Activated CD4-positive, alpha-beta memory T cell treated with anti-CD3 and anti-CD28 coated beads for 36 hours (primary cell): Measurements from ENCODE around the gene HTR3A. TPM values are rescaled to one million over a fixed set of nuclear protein-coding genes. Genes with fewer than 3 reads are reported as not detected.

ENCODE experiments used
- CTCF ChIA-PET: fragments of 350-600 bp; sonication (Branson Sonifier 250); formaldehyde crosslinking; loops from one replicate; lab custom pipeline; 2021; ENCODE audit warnings: antibody characterized with exemption, inconsistent platforms; lab: Charles Lee
- POLR2A ChIA-PET: fragments of 350-600 bp; sonication (Branson Sonifier 250); formaldehyde crosslinking; loops from one replicate; lab custom pipeline; 2021; ENCODE audit warnings: antibody characterized with exemption; lab: Charles Lee
- DNase-seq: peaks from one replicate; pipeline ENCODE4 v3.0.0-alpha.2; 2020
- H3K27ac Mint-ChIP-seq: one replicate; pipeline ENCODE4 v1.8.0; 2021; ENCODE audit warnings: mixed read lengths
- H3K27me3 Mint-ChIP-seq: one replicate; pipeline ENCODE4 v1.8.0; 2021; ENCODE audit warnings: mixed read lengths
- H3K36me3 Mint-ChIP-seq: one replicate; pipeline ENCODE4 v1.8.0; 2021; ENCODE audit warnings: mixed read lengths
- H3K4me1 Mint-ChIP-seq: one replicate; pipeline ENCODE4 v1.8.0; 2021; ENCODE audit warnings: low read depth, mixed read lengths
- H3K4me3 Mint-ChIP-seq: one replicate; pipeline ENCODE4 v1.8.0; 2021; ENCODE audit warnings: mild to moderate bottlenecking, mixed read lengths
- H3K9me3 Mint-ChIP-seq: one replicate; pipeline ENCODE4 v1.8.0; 2021; ENCODE audit warnings: mixed read lengths
- intact Hi-C: fragments of 100-400 bp; cut with micrococcal nuclease; formaldehyde crosslinking; loops from one replicate; pipeline ENCODE4 v1.15.1; 2023
- total RNA-seq, 2 experiments: library from RNA; stranded (reverse); gene quantifications; one replicate each; pipeline ENCODE4 v1.2.3, GENCODE V29; 2021

The HTR3A gene
- total RNA-seq, 2 experiments from 2014 or later, result not detected

DNA sequence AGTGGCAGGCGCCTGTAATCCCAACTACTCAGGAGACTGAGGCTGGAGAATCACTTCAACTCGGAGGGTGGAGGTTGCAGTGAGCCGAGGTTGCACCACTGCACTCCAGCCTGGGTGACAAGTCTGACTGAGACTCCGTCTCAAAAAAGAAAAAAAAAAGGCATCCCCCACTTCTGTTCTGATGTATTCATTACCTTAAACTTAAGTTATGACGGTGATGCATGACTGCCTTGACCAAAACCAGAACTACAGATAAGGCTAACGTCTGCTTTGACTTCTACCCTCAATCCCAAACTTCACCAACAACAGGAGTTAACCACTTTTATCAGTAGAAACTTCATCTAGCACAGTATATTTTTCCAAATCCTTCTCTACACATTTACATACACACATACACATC lies 9.9 kb downstream of the HTR3A start:
- Mint-ChIP-seq H3K9me3 (no peaks in the 10 kb centered on the region), H3K27me3 (peaks cover 14% of the 10 kb centered on the region), H3K4me3 (no peak overlapping the region), H3K4me1 (no peaks in the 10 kb centered on the region), H3K27ac (no peak overlapping the region), H3K36me3 (no peaks in the 10 kb centered on the region)
- intact Hi-C loops, result no loop called here
- ChIA-PET POLR2A (no interaction called here), CTCF (interaction anchor here (0.7 kb wide), 1 partner anchor 179 kb away, joined by 4 read pairs; no protein-coding TSS in a partner anchor)
- DNase-seq, result no peak

DNA sequence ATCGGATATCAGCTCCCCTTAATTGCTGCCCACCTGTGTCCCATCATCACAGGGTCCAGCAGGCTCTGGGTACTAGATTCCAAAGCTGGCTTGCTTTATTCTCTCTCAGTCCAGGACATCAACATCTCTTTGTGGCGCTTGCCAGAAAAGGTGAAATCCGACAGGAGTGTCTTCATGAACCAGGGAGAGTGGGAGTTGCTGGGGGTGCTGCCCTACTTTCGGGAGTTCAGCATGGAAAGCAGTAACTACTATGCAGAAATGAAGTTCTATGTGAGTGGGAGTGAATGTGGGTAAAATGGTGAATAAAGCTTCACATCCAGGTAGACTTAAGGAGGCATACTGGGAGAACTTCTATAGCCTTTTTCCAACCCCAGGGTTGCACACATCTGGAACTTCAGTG lies 11.0 kb downstream of the HTR3A start:
- Mint-ChIP-seq H3K36me3 (no peaks in the 10 kb centered on the region), H3K4me1 (no peaks in the 10 kb centered on the region), H3K27me3 (peaks cover 14% of the 10 kb centered on the region), H3K9me3 (no peaks in the 10 kb centered on the region), H3K27ac (no peak overlapping the region), H3K4me3 (no peak overlapping the region)
- ChIA-PET CTCF (interaction anchor here (1.2 kb wide), 1 partner anchor 275 kb away, joined by 6 read pairs; no protein-coding TSS in a partner anchor), POLR2A (no interaction called here)
- intact Hi-C loops, result no loop called here
- DNase-seq, result no peak

- no peaks in the 10 kb centered on the region for H3K36me3 Mint-ChIP-seq
- H3K9me3 Mint-ChIP-seq, result no peaks in the 10 kb centered on the region
- H3K4me3 Mint-ChIP-seq, result no peak overlapping the region
- no peaks in the 10 kb centered on the region for H3K4me1 Mint-ChIP-seq
- no peak for DNase-seq
- POLR2A ChIA-PET, result no interaction called here
- no peak overlapping the region for H3K27ac Mint-ChIP-seq
- intact Hi-C loops, result no loop called here
- CTCF ChIA-PET, result interaction anchor here (1.2 to 2.0 kb wide), 2 partner anchors 275 kb away, joined by 6 to 8 read pairs; no protein-coding TSS in a partner anchor
- peaks cover 18% of the 10 kb centered on the region for H3K27me3 Mint-ChIP-seq
These were observed 11.6 kb downstream of the HTR3A start for GRCh38 chr11:113986351-113987140.

GRCh38 chr11:113989381-113989780 lies 14.5 kb downstream of the HTR3A start:
- H3K27me3 Mint-ChIP-seq, result peaks cover 29% of the 10 kb centered on the region
- CTCF ChIA-PET, result interaction anchor here (0.7 to 7.0 kb wide), 2 partner anchors 272 to 374 kb away, joined by 3 to 228 read pairs; no protein-coding TSS in a partner anchor
- no peaks in the 10 kb centered on the region for H3K36me3 Mint-ChIP-seq
- no peaks in the 10 kb centered on the region for H3K4me1 Mint-ChIP-seq
- intact Hi-C loops, result no loop called here
- no peak for DNase-seq
- no peaks in the 10 kb centered on the region for H3K9me3 Mint-ChIP-seq
- POLR2A ChIA-PET, result no interaction called here
- H3K27ac Mint-ChIP-seq, result no peak overlapping the region
- H3K4me3 Mint-ChIP-seq, result no peak overlapping the region

DNA sequence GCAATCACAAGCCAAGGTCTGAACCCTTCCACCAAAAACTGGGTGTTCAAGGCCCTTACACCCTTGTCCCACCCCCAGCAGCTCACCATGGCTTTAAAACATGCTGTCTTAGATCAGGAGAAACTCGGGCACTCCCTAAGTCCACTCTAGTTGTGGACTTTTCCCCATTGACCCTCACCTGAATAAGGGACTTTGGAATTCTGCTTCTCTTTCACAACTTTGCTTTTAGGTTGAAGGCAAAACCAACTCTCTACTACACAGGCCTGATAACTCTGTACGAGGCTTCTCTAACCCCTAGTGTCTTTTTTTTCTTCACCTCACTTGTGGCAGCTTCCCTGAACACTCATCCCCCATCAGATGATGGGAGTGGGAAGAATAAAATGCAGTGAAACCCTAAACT lies 15.0 kb downstream of the HTR3A start:
- ChIA-PET POLR2A (no interaction called here), CTCF (interaction anchor here (0.7 to 7.0 kb wide), 2 partner anchors 272 to 374 kb away, joined by 3 to 228 read pairs; no protein-coding TSS in a partner anchor)
- Mint-ChIP-seq H3K27ac (no peak overlapping the region), H3K4me1 (no peaks in the 10 kb centered on the region), H3K9me3 (no peaks in the 10 kb centered on the region), H3K4me3 (no peak overlapping the region), H3K36me3 (no peaks in the 10 kb centered on the region), H3K27me3 (peaks cover 27% of the 10 kb centered on the region)
- no peak for DNase-seq
- intact Hi-C loops, result no loop called here

- DNase-seq, result peak; percentile 23
- POLR2A ChIA-PET, result no interaction called here
- Mint-ChIP-seq H3K27ac (no peak overlapping the region), H3K27me3 (peaks cover 21% of the 10 kb centered on the region), H3K4me3 (no peak overlapping the region), H3K4me1 (no peaks in the 10 kb centered on the region), H3K9me3 (no peaks in the 10 kb centered on the region), H3K36me3 (no peaks in the 10 kb centered on the region)
- CTCF ChIA-PET, result interaction anchor here (7.0 kb wide), 1 partner anchor 271 kb away, joined by 228 read pairs; no protein-coding TSS in a partner anchor
- intact Hi-C loops, result no loop called here
These were observed 16.3 kb downstream of the HTR3A start for GRCh38 chr11:113991170-113991569.

- POLR2A ChIA-PET, result no interaction called here
- Mint-ChIP-seq H3K9me3 (no peaks in the 10 kb centered on the region), H3K36me3 (no peaks in the 10 kb centered on the region), H3K27ac (no peak overlapping the region), H3K4me3 (no peak overlapping the region), H3K4me1 (no peaks in the 10 kb centered on the region), H3K27me3 (peaks cover 21% of the 10 kb centered on the region)
- CTCF ChIA-PET, result interaction anchor here (1.3 to 7.0 kb wide), 2 partner anchors 191 to 270 kb away, joined by 4 to 228 read pairs; no protein-coding TSS in a partner anchor
- intact Hi-C loops, result no loop called here
- DNase-seq, result no peak
These were observed 17.0 kb downstream of the HTR3A start for GRCh38 chr11:113991718-113992458.

DNA sequence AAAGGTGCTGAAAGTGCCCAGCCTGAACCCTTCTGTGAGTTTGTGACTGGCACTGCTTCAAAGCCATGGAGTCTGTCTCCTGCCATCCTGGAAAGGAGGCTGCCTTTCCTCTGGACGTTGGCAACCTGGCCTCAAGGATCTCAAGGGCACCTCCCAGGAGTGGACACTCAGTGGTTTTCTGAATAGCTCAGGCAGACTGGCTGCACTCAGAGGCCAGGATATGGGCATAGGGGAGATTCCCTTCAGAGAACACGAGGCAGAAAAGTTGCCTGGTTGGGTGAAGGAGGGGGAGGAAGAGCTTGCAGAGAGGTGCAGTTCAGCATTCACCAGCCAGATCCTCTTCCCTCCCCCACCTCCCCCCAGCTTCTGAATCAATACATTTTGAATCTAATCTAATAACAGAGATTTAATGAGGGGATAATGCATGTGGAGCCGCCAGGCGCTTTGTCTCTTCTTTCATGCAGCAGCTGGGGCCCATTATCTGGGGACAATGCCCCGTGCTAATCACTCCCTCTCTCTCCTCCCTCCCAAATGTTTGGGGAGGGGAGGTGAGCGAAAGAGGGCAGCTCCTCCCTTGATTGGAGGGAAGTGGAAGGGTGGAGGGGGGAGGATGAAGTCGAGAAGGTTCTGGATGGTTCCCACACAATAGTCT lies 17.7 kb downstream of the HTR3A start:
- no peak for DNase-seq
- Mint-ChIP-seq H3K4me3 (no peak overlapping the region), H3K9me3 (no peaks in the 10 kb centered on the region), H3K27ac (no peak overlapping the region), H3K4me1 (no peaks in the 10 kb centered on the region), H3K36me3 (no peaks in the 10 kb centered on the region), H3K27me3 (peaks cover 21% of the 10 kb centered on the region)
- POLR2A ChIA-PET, result no interaction called here
- CTCF ChIA-PET, result interaction anchor here (1.3 to 7.0 kb wide), 3 partner anchors 43 to 269 kb away, joined by 4 to 228 read pairs (median 17); no protein-coding TSS in a partner anchor
- intact Hi-C loops, result no loop called here

- H3K4me1 Mint-ChIP-seq, result no peaks in the 10 kb centered on the region
- no peaks in the 10 kb centered on the region for H3K36me3 Mint-ChIP-seq
- ChIA-PET CTCF (interaction anchor here (0.5 to 7.0 kb wide), 14 partner anchors 14 to 288 kb away, joined by 3 to 228 read pairs (median 3); no protein-coding TSS in a partner anchor), POLR2A (no interaction called here)
- H3K4me3 Mint-ChIP-seq, result no peak overlapping the region
- no peak overlapping the region for H3K27ac Mint-ChIP-seq
- peaks cover 21% of the 10 kb centered on the region for H3K27me3 Mint-ChIP-seq
- intact Hi-C loops, result loop anchor here (1.0 to 2.0 kb wide), 2 partner anchors 98 to 267 kb away; no protein-coding TSS in a partner anchor
- no peaks in the 10 kb centered on the region for H3K9me3 Mint-ChIP-seq
- peak; percentile 34 for DNase-seq
These were observed 19.4 kb downstream of the HTR3A start for GRCh38 chr11:113994077-113994954.

- H3K36me3 Mint-ChIP-seq, result no peaks in the 10 kb centered on the region
- peaks cover 8% of the 10 kb centered on the region for H3K27me3 Mint-ChIP-seq
- ChIA-PET POLR2A (no interaction called here), CTCF (interaction anchor here (2.6 kb wide), 1 partner anchor 264 kb away, joined by 17 read pairs; no protein-coding TSS in a partner anchor)
- H3K4me3 Mint-ChIP-seq, result no peak overlapping the region
- intact Hi-C loops, result no loop called here
- H3K27ac Mint-ChIP-seq, result no peak overlapping the region
- DNase-seq, result no peak
- H3K9me3 Mint-ChIP-seq, result no peaks in the 10 kb centered on the region
- H3K4me1 Mint-ChIP-seq, result no peaks in the 10 kb centered on the region
These were observed 22.6 kb downstream of the HTR3A start for GRCh38 chr11:113997473-113997872.

GRCh38 chr11:113998574-113998973 lies 23.7 kb downstream of the HTR3A start:
- intact Hi-C loops, result no loop called here
- Mint-ChIP-seq H3K4me3 (no peak overlapping the region), H3K27me3 (peaks cover 3% of the 10 kb centered on the region), H3K27ac (no peak overlapping the region), H3K36me3 (no peaks in the 10 kb centered on the region), H3K9me3 (no peaks in the 10 kb centered on the region), H3K4me1 (no peaks in the 10 kb centered on the region)
- ChIA-PET CTCF (interaction anchor here (0.7 to 2.6 kb wide), 2 partner anchors 263 to 540 kb away, joined by 3 to 17 read pairs; no protein-coding TSS in a partner anchor), POLR2A (no interaction called here)
- no peak for DNase-seq
